ENCODE measurements around the gene CCDC66.

DNA sequence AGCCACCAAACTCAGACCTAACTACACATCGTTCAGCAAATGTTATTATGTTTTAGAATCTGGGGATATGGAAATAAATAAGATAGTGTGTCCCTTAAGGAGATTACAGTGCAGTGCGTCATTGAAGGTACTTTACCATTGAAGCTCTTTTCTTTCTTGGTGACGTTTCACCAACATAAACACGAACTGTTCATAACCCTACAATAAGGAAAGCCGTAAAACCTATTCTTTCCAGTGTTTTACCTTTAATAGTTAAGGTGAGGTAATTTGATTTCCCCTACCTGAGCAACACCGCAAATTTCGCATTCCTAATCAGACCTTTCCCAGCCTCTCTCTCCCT, 826 bp downstream of the CCDC66 start:
- TF ChIP-seq CTCF (IDR thresholded peaks at IDR 0.05) (peak in 1 of 3 experiments; percentile 3), POLR2A (IDR thresholded peaks at IDR 0.05) (no peak), POLR2AphosphoS5 (IDR thresholded peaks at IDR 0.05; ENCODE audit: insufficient read depth in 1 of 2, low read depth in 1 of 2) (no peak)

Measured in vagina (tissue), 2 donors.